Measurements from ENCODE around the gene SEC24D.
"Not testable (repeated sequence)": the region's sequence is repeated elsewhere in the genome, so short reads cannot be mapped to it uniquely, and the experiment has no call there.

Gene SEC24D

GRCh38 chr4:118803253-118803652 lies 32.7 kb downstream of the SEC24D start:
- DNase-seq: no peak

GRCh38 chr4:118801895-118802575 lies 33.9 kb downstream of the SEC24D start:
- no peak for DNase-seq

- no peak for DNase-seq
Observed at GRCh38 chr4:118799231-118799942, 36.5 kb downstream of the SEC24D start.

- no peak for DNase-seq
Observed at GRCh38 chr4:118798658-118799057, 37.3 kb downstream of the SEC24D start.

- no peak for DNase-seq
Observed at GRCh38 chr4:118797558-118798142, 38.3 kb downstream of the SEC24D start.

- DNase-seq: not testable (repeated sequence)
Observed at GRCh38 chr4:118791690-118792446, 44.1 kb downstream of the SEC24D start.

- DNase-seq: no peak
Observed at GRCh38 chr4:118790544-118790943, 45.4 kb downstream of the SEC24D start.

- DNase-seq: no peak
Observed at GRCh38 chr4:118788911-118789310, 47.0 kb downstream of the SEC24D start.

- DNase-seq: no peak
Observed at GRCh38 chr4:118787844-118788380, 48.0 kb downstream of the SEC24D start.

- DNase-seq: no peak
Observed at GRCh38 chr4:118784776-118785175, 51.1 kb downstream of the SEC24D start.

- no peak for DNase-seq
Observed at GRCh38 chr4:118783887-118784286, 52.0 kb downstream of the SEC24D start.

- DNase-seq: not testable (repeated sequence)
Observed at GRCh38 chr4:118782886-118783285, 53.0 kb downstream of the SEC24D start.

GRCh38 chr4:118777649-118778048 lies 58.3 kb downstream of the SEC24D start:
- not testable (repeated sequence) for DNase-seq

- DNase-seq: not testable (repeated sequence)
Observed at GRCh38 chr4:118776955-118777640, 58.8 kb downstream of the SEC24D start.

GRCh38 chr4:118776157-118776954 lies 59.6 kb downstream of the SEC24D start:
- DNase-seq: no peak

GRCh38 chr4:118775405-118775804 lies 60.5 kb downstream of the SEC24D start:
- no peak for DNase-seq

GRCh38 chr4:118774989-118775388 lies 60.9 kb downstream of the SEC24D start:
- DNase-seq: no peak

- DNase-seq: no peak
Observed at GRCh38 chr4:118774321-118774720, 61.6 kb downstream of the SEC24D start.

GRCh38 chr4:118773429-118773792 lies 62.5 kb downstream of the SEC24D start:
- DNase-seq: no peak

- DNase-seq: no peak
Observed at GRCh38 chr4:118772767-118773428, 63.0 kb downstream of the SEC24D start.

Data from effector CD8-positive, alpha-beta T cell (primary cell).